H1 (cell line): ENCODE measurements around the gene NUP85.

Source experiments
- CHD2 ChIP-seq: IDR thresholded peaks from 2 replicates; pipeline ENCODE4 v1.6.1; 2012; ENCODE audit warnings: low read length, improper control_type of control experiment
- EP300 ChIP-seq, 2 experiments: IDR thresholded peaks; 1 replicate in 1 of 2; 2 replicates in 1 of 2; pipeline ENCODE4 v1.6.1; 2011 to 2012; ENCODE audit warnings: low read depth in 2 of 2, low read length in 2 of 2, mild to moderate bottlenecking in 2 of 2, borderline replicate concordance in 1 of 2, inconsistent platforms in 1 of 2, moderate library complexity in 1 of 2
- EZH2 ChIP-seq: fragments of 200-600 bp; sonication (generic); IDR thresholded peaks from 2 replicates; pipeline ENCODE4 v1.7.1; 2012; ENCODE audit warnings: low read depth, mild to moderate bottlenecking, moderate library complexity, low read length, inconsistent platforms; ENCODE audit not compliant: severe bottlenecking
- TF ChIP-seq, protein P1 (sequence below), 3 experiments: IDR thresholded peaks; 1 replicate in 2 of 3; 2 replicates in 1 of 3; pipeline versions ENCODE4 v1.5.1 to v1.6.1; 2011; ENCODE audit warnings: low read length in 3 of 3, mild to moderate bottlenecking in 3 of 3, inconsistent platforms in 2 of 3, low read depth in 1 of 3, moderate library complexity in 1 of 3; ENCODE audit not compliant: insufficient read depth in 1 of 3; ENCODE audit errors: control extremely low read depth in 1 of 3

- TF ChIP-seq EZH2 (no peak), EP300 (IDR thresholded peaks at IDR 0.05; ENCODE audit: borderline replicate concordance in 1 of 2, low read depth in 2 of 2, low read length in 2 of 2) (no peak), CHD2 (no peak)
- TF ChIP-seq, protein P1, sequence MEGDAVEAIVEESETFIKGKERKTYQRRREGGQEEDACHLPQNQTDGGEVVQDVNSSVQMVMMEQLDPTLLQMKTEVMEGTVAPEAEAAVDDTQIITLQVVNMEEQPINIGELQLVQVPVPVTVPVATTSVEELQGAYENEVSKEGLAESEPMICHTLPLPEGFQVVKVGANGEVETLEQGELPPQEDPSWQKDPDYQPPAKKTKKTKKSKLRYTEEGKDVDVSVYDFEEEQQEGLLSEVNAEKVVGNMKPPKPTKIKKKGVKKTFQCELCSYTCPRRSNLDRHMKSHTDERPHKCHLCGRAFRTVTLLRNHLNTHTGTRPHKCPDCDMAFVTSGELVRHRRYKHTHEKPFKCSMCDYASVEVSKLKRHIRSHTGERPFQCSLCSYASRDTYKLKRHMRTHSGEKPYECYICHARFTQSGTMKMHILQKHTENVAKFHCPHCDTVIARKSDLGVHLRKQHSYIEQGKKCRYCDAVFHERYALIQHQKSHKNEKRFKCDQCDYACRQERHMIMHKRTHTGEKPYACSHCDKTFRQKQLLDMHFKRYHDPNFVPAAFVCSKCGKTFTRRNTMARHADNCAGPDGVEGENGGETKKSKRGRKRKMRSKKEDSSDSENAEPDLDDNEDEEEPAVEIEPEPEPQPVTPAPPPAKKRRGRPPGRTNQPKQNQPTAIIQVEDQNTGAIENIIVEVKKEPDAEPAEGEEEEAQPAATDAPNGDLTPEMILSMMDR (IDR thresholded peaks at IDR 0.05; ENCODE audit: control extremely low read depth in 1 of 3, insufficient read depth in 1 of 3, low read depth in 1 of 3, low read length in 3 of 3) = no peak
These were observed 27.3 kb downstream of the NUP85 start for GRCh38 chr17:75232786-75233185.
